CD4-positive, alpha-beta T cell (primary cell): ENCODE measurements around the gene ACSF2. TPM values are rescaled to one million over a fixed set of nuclear protein-coding genes. Genes with fewer than 3 reads are reported as not detected.

ENCODE experiments used
- ATAC-seq: fragments of 200-7000 bp; cut with Tn5 transposase; one replicate; pipeline ENCODE4 v1.10.0; 2022; ENCODE audit warnings: mild to moderate bottlenecking; ENCODE audit not compliant: poor library complexity
- CTCF ChIA-PET: fragments of 350-600 bp; sonication (Branson Sonifier 250); formaldehyde crosslinking; loops from one replicate; lab custom pipeline; 2021; ENCODE audit warnings: antibody characterized with exemption, inconsistent platforms; lab: Charles Lee
- POLR2A ChIA-PET: fragments of 350-600 bp; sonication (Branson Sonifier 250); formaldehyde crosslinking; loops from one replicate; lab custom pipeline; 2021; ENCODE audit warnings: antibody characterized with exemption, inconsistent platforms; lab: Charles Lee
- DNase-seq, 14 experiments: peaks; one replicate each; pipeline ENCODE4 v3.0.0-alpha.2; 2013 to 2020; ENCODE audit warnings: mixed read lengths in 2 of 14
- H3K27ac ChIP-seq, 2 donors: one replicate each; pipeline versions ENCODE4 v1.5.1 to v1.7.0; 2013; ENCODE audit warnings: low read length in 2 of 2, low read depth in 1 of 2, mild to moderate bottlenecking in 1 of 2
- H3K27me3 ChIP-seq, 2 experiments: 1 replicate in 1 of 2; 2 replicates in 1 of 2; pipeline versions ENCODE4 v1.6.1 to v1.7.0; 2013; ENCODE audit warnings: low read length in 2 of 2, control low read depth in 1 of 2, mild to moderate bottlenecking in 1 of 2, moderate library complexity in 1 of 2; ENCODE audit not compliant: insufficient read depth in 2 of 2, control insufficient read depth in 1 of 2
- H3K36me3 ChIP-seq: one replicate; pipeline ENCODE4 v1.6.1; 2013; ENCODE audit warnings: low read length, control low read depth; ENCODE audit not compliant: insufficient read depth
- H3K4me1 ChIP-seq: one replicate; pipeline ENCODE4 v1.6.1; 2013; ENCODE audit warnings: low read length, control low read depth; ENCODE audit not compliant: insufficient read depth
- H3K4me3 ChIP-seq: one replicate; pipeline ENCODE4 v1.5.1; 2013; ENCODE audit warnings: mild to moderate bottlenecking, low read length, moderate library complexity
- H3K9me3 ChIP-seq, 2 experiments: 1 replicate in 1 of 2; 2 replicates in 1 of 2; pipeline versions ENCODE4 v1.6.1 to v1.7.0; 2013; ENCODE audit warnings: low read length in 2 of 2, mild to moderate bottlenecking in 2 of 2, control low read depth in 1 of 2, moderate library complexity in 1 of 2; ENCODE audit not compliant: control insufficient read depth in 1 of 2, insufficient read depth in 1 of 2
- H3K27ac Mint-ChIP-seq: one replicate; pipeline ENCODE4 v1.8.0; 2020; ENCODE audit warnings: mixed read lengths
- H3K27me3 Mint-ChIP-seq: one replicate; pipeline ENCODE4 v1.8.0; 2021; ENCODE audit warnings: mixed read lengths
- H3K36me3 Mint-ChIP-seq: one replicate; pipeline ENCODE4 v1.8.0; 2021; ENCODE audit warnings: low read depth, mixed read lengths
- H3K4me1 Mint-ChIP-seq: one replicate; pipeline ENCODE4 v1.8.0; 2021; ENCODE audit warnings: low read depth, mixed read lengths
- H3K4me3 Mint-ChIP-seq: one replicate; pipeline ENCODE4 v1.8.0; 2020; ENCODE audit warnings: mild to moderate bottlenecking, mixed read lengths
- H3K9me3 Mint-ChIP-seq: one replicate; pipeline ENCODE4 v1.8.0; 2020; ENCODE audit warnings: mixed read lengths
- intact Hi-C, 2 experiments: fragments of 100-400 bp; cut with DNase I in 1 of 2; cut with micrococcal nuclease in 1 of 2; formaldehyde crosslinking; loops; one replicate each; pipeline versions ENCODE4 v1.15.1 to v1.9.0; 2023 to 2025; cut with DNase I, micrococcal nuclease
- total RNA-seq, 174 experiments: library from RNA in 2 of 174; stranded (reverse) in 2 of 174; gene quantifications; one replicate each; pipeline ENCODE4 v1.2.3 and lab custom pipeline; 2021 to 2026
- TF ChIP-seq, protein P1 (sequence below): fragments of 200-600 bp; IDR thresholded peaks from one replicate; pipeline ENCODE4 v1.8.0; 2022; ENCODE audit warnings: antibody characterized with exemption, mild to moderate bottlenecking

ACSF2 gene
- total RNA-seq, 2 experiments from 2014 or later: 11.9 to 13.9 TPM

DNA sequence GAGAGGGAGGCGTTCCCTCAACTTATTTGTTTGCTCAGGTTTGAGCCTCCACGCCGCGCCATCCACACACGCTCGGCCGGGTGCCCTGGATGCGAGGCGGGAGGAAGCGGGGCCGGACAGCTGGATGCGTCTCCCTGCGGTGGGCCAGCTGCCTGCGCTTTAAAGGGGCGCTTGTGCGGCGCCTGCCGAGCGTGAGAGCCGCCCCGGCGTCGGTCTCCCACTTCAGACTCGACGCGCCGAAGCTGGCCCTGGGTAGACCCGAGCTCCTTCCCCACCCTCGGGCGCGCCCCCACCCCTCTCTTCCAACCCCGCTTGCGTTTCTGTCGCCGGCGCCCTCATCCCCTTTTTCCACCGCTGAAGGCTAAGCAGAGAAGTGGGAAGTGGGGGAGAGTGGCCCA lies 43.2 kb downstream of the ACSF2 start:
- H3K4me3 ChIP-seq: peak overlapping the region; percentile 22
- CTCF ChIA-PET: interaction anchor here (1.2 kb wide), 1 partner anchor 72 kb away, joined by 3 read pairs; the partner anchor contains the start of gene LRRC59

GRCh38 chr17:50469671-50470305 lies 43.8 kb downstream of the ACSF2 start:
- H3K9me3 Mint-ChIP-seq: no peaks in the 10 kb centered on the region
- TF ChIP-seq, protein P1, sequence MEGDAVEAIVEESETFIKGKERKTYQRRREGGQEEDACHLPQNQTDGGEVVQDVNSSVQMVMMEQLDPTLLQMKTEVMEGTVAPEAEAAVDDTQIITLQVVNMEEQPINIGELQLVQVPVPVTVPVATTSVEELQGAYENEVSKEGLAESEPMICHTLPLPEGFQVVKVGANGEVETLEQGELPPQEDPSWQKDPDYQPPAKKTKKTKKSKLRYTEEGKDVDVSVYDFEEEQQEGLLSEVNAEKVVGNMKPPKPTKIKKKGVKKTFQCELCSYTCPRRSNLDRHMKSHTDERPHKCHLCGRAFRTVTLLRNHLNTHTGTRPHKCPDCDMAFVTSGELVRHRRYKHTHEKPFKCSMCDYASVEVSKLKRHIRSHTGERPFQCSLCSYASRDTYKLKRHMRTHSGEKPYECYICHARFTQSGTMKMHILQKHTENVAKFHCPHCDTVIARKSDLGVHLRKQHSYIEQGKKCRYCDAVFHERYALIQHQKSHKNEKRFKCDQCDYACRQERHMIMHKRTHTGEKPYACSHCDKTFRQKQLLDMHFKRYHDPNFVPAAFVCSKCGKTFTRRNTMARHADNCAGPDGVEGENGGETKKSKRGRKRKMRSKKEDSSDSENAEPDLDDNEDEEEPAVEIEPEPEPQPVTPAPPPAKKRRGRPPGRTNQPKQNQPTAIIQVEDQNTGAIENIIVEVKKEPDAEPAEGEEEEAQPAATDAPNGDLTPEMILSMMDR: no peak
- peaks cover 35% of the 10 kb centered on the region for H3K27me3 Mint-ChIP-seq
- peaks cover 0 to 18% of the 10 kb centered on the region in 2 experiments for H3K9me3 ChIP-seq
- H3K4me1 Mint-ChIP-seq: peaks cover 9% of the 10 kb centered on the region
- H3K4me1 ChIP-seq: peaks cover 27% of the 10 kb centered on the region
- no peak overlapping the region for H3K4me3 ChIP-seq
- no peak overlapping the region for H3K27ac ChIP-seq
- H3K36me3 Mint-ChIP-seq: no peaks in the 10 kb centered on the region
- ChIA-PET POLR2A (no interaction called here), CTCF (no interaction called here)
- no peak for DNase-seq
- H3K36me3 ChIP-seq: no peaks in the 10 kb centered on the region
- H3K27me3 ChIP-seq: peaks cover 22 to 26% of the 10 kb centered on the region in 2 experiments
- no peak overlapping the region for H3K4me3 Mint-ChIP-seq
- intact Hi-C loops: no loop called here
- ATAC-seq: no peak
- no peak overlapping the region for H3K27ac Mint-ChIP-seq

More for the DNA sequence above, 43.2 kb downstream of the ACSF2 start:
- TF ChIP-seq, protein P1: no peak
- Mint-ChIP-seq H3K4me1 (peaks cover 9% of the 10 kb centered on the region), H3K27ac (no peak overlapping the region), H3K36me3 (no peaks in the 10 kb centered on the region), H3K9me3 (no peaks in the 10 kb centered on the region), H3K27me3 (peaks cover 35% of the 10 kb centered on the region), H3K4me3 (no peak overlapping the region)
- Histone ChIP-seq H3K4me1 (peaks cover 27% of the 10 kb centered on the region), H3K27me3 (peaks cover 22 to 26% of the 10 kb centered on the region in 2 experiments), H3K27ac (no peak overlapping the region), H3K9me3 (peaks cover 0 to 18% of the 10 kb centered on the region in 2 experiments), H3K36me3 (no peaks in the 10 kb centered on the region)
- DNase-seq (no peak), ATAC-seq (peak; percentile 17)
- intact Hi-C loops: no loop called here
- POLR2A ChIA-PET: no interaction called here

DNA sequence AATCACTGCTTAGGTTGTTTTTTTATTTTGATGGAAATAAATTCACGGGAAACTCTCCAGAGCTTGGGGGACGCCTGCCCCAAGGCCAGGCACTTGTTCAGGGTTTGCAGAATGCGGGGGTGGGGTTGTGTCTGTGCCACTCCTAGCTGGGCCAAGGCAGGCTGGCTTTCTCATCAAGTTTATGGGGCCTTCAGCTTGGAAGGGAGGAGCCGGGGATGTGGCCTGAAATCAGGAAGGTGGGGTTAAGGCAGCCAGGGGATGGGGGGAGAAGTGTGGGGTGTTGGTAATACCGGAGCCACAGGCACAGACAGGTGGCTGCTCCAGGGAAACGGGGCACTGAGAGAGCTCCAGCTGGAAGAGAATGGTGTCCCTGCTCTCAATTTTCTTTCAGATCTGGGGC lies 44.4 kb downstream of the ACSF2 start:
- H3K27me3 ChIP-seq: peaks cover 22 to 26% of the 10 kb centered on the region in 2 experiments
- intact Hi-C loops: no loop called here
- Mint-ChIP-seq H3K4me3 (no peak overlapping the region), H3K4me1 (peaks cover 9% of the 10 kb centered on the region), H3K9me3 (no peaks in the 10 kb centered on the region), H3K27ac (no peak overlapping the region), H3K27me3 (peaks cover 32% of the 10 kb centered on the region), H3K36me3 (no peaks in the 10 kb centered on the region)
- peaks cover 27% of the 10 kb centered on the region for H3K4me1 ChIP-seq
- DNase-seq (no peak), ATAC-seq (no peak)
- peaks cover 0 to 18% of the 10 kb centered on the region in 2 experiments for H3K9me3 ChIP-seq
- no peak overlapping the region for H3K4me3 ChIP-seq
- CTCF ChIA-PET: no interaction called here
- no peaks in the 10 kb centered on the region for H3K36me3 ChIP-seq
- no peak overlapping the region for H3K27ac ChIP-seq
- POLR2A ChIA-PET: no interaction called here
- TF ChIP-seq, protein P1: no peak
